Peyer's patch (tissue), 4 donors: ENCODE data around the gene FERMT2. TPM values are rescaled to one million over a fixed set of nuclear protein-coding genes. Genes with fewer than 3 reads are reported as not detected.

Experiments used
- DNase-seq, 3 donors: peaks; one replicate each; pipeline ENCODE4 v3.0.0-alpha.2; 2017 to 2019
- H3K27ac ChIP-seq, 4 donors: fragments of 200-600 bp; sonication (generic); one replicate each; pipeline ENCODE4 v1.5.1; 2016 to 2019
- H3K27me3 ChIP-seq, 2 donors: fragments of 200-600 bp; sonication (generic); one replicate each; pipeline ENCODE4 v1.5.1; 2019
- H3K36me3 ChIP-seq, 3 donors: fragments of 200-600 bp; sonication (generic); one replicate each; pipeline ENCODE4 v1.5.1; 2016 to 2019
- H3K4me1 ChIP-seq, 4 donors: fragments of 200-600 bp; sonication (generic); one replicate each; pipeline ENCODE4 v1.5.1; 2016 to 2019
- H3K4me3 ChIP-seq, 4 donors: fragments of 200-600 bp; sonication (generic); 1 replicate in 3 of 4; 2 replicates in 1 of 4; pipeline ENCODE4 v1.5.1; 2016 to 2019; ENCODE audit warnings: mild to moderate bottlenecking in 1 of 4
- H3K9me3 ChIP-seq, 4 donors: fragments of 200-600 bp; sonication (generic); one replicate each; pipeline ENCODE4 v1.5.1; 2016 to 2019; ENCODE audit warnings: mild to moderate bottlenecking in 1 of 4
- CTCF ChIP-seq, 6 experiments: fragments of 450-650 bp in 4 of 6; fragments of 200-600 bp in 2 of 6; sonication (generic) in 1 of 6; IDR thresholded peaks; one replicate each; pipeline ENCODE4 v1.5.1; 2017 to 2019; ENCODE audit warnings: antibody characterized with exemption in 6 of 6, mild to moderate bottlenecking in 3 of 6, moderate library complexity in 1 of 6
- POLR2A ChIP-seq, 2 donors: fragments of 450-650 bp; IDR thresholded peaks; one replicate each; pipeline ENCODE4 v1.5.1; 2017; ENCODE audit warnings: antibody characterized with exemption in 2 of 2, mild to moderate bottlenecking in 2 of 2, moderate library complexity in 2 of 2
- total RNA-seq, 4 donors: library from RNA; depleted of rRNA; stranded (reverse); fragments of >200 nt; gene quantifications; one replicate each; pipeline ENCODE4 v1.1.0, GENCODE V29; 2016

Gene FERMT2
- total RNA-seq, 4 donors from 2014 or later, result 10.0 to 59.4 (median 12.4) TPM

DNA sequence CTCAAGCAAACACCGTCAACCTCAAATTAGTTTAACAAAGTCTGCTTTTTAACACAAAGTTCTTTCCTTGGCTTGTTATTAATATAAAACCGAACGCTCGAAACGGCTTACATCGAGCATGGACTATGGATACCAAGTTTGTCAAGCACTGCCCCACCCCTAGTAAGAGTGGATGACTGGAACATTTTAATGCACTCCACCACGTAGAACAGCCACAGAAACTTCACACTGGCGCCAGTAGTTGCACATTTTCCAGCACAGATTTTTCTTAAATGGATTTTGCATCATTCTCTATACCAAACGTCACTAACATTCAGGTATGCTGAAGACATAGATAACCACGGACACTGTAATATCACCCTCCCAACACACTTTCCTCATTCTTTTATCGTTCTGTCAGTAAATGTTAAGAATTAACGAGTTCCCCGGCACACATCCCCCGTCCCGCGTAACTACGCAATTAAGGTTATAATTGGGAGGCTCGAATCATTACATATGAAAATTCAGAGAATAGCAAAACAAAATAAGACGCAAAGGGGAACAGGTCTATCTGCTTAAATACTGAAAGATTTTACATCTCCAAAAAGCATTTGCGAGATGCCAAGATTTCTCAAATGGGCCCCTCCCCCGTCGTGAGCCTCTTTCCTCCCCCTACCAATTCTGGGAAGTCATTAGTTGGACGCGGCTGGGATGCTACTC lies 990 bp downstream of the FERMT2 start:
- H3K4me3 ChIP-seq, result peak overlapping the region; percentile 59 to 85 (median 66)
- H3K4me1 ChIP-seq, result peaks cover 0 to 9% (median 0%) of the 10 kb centered on the region in 4 donors
- no peaks in the 10 kb centered on the region for H3K9me3 ChIP-seq
- H3K27ac ChIP-seq, result peak overlapping the region; percentile 77 to 98 (median 84)
- H3K36me3 ChIP-seq, result no peaks in the 10 kb centered on the region
- no peaks in the 10 kb centered on the region for H3K27me3 ChIP-seq
- DNase-seq, result no peak
- TF ChIP-seq POLR2A (IDR thresholded peaks at IDR 0.05), result no peak
- TF ChIP-seq CTCF (IDR thresholded peaks at IDR 0.05), result no peak

GRCh38 chr14:52949249-52949648 lies 1.6 kb downstream of the FERMT2 start:
- Histone ChIP-seq H3K36me3 (no peaks in the 10 kb centered on the region), H3K9me3 (no peaks in the 10 kb centered on the region), H3K27ac (peak overlapping the region in 2 of 4 donors; percentile 85 to 98), H3K27me3 (no peaks in the 10 kb centered on the region), H3K4me1 (peaks cover 0 to 9% (median 0%) of the 10 kb centered on the region in 4 donors), H3K4me3 (peak overlapping the region in 2 of 4 donors; percentile 63 to 85)
- no peak for DNase-seq
- TF ChIP-seq CTCF (IDR thresholded peaks at IDR 0.05) (no peak), POLR2A (IDR thresholded peaks at IDR 0.05) (no peak)

GRCh38 chr14:52948836-52949235 lies 2.0 kb downstream of the FERMT2 start:
- H3K4me1 ChIP-seq, result peaks cover 0 to 9% (median 0%) of the 10 kb centered on the region in 4 donors

GRCh38 chr14:52948039-52948438 lies 2.8 kb downstream of the FERMT2 start:
- no peak for DNase-seq
- H3K4me3 ChIP-seq, result peak overlapping the region in 1 of 4 donors; percentile 85
- no peaks in the 10 kb centered on the region for H3K36me3 ChIP-seq
- no peak overlapping the region for H3K27ac ChIP-seq
- H3K9me3 ChIP-seq, result no peaks in the 10 kb centered on the region
- no peaks in the 10 kb centered on the region for H3K27me3 ChIP-seq
- TF ChIP-seq CTCF (IDR thresholded peaks at IDR 0.05), result no peak
- no peak for TF ChIP-seq POLR2A (IDR thresholded peaks at IDR 0.05)
- peaks cover 0 to 9% (median 0%) of the 10 kb centered on the region in 4 donors for H3K4me1 ChIP-seq

More at GRCh38 chr14:52948836-52949235, 2.0 kb downstream of the FERMT2 start:
- DNase-seq, result no peak
- Histone ChIP-seq H3K9me3 (no peaks in the 10 kb centered on the region), H3K4me3 (peak overlapping the region in 1 of 4 donors; percentile 85), H3K27ac (no peak overlapping the region), H3K36me3 (no peaks in the 10 kb centered on the region), H3K27me3 (no peaks in the 10 kb centered on the region)
- TF ChIP-seq CTCF (IDR thresholded peaks at IDR 0.05) (no peak), POLR2A (IDR thresholded peaks at IDR 0.05) (no peak)

- no peak overlapping the region for H3K27ac ChIP-seq
- no peaks in the 10 kb centered on the region for H3K4me1 ChIP-seq
- H3K4me3 ChIP-seq, result no peak overlapping the region
- H3K9me3 ChIP-seq, result no peaks in the 10 kb centered on the region
- H3K36me3 ChIP-seq, result no peaks in the 10 kb centered on the region
- no peak for TF ChIP-seq CTCF (IDR thresholded peaks at IDR 0.05)
- TF ChIP-seq POLR2A (IDR thresholded peaks at IDR 0.05), result no peak
- no peak for DNase-seq
- H3K27me3 ChIP-seq, result no peaks in the 10 kb centered on the region
These were observed 6.6 kb downstream of the FERMT2 start for GRCh38 chr14:52944254-52944653.
